Measurements from ENCODE around the gene RBMXL3. TPM values are rescaled to one million over a fixed set of nuclear protein-coding genes. Genes with fewer than 3 reads are reported as not detected.

The RBMXL3 gene
- total and polyA plus RNA-seq, 2 of the 13 experiments (the other 11 are each of a cell fraction or from before 2014, with no cell fraction given), result not detected

GRCh38 chrX:115147220-115147619, 42.0 kb upstream of the RBMXL3 start:
- FAIRE-seq (no peak), DNase-seq (ENCODE audit: low spot score) (no peak), ATAC-seq (no peak)
- Histone ChIP-seq H2AFZ (ENCODE audit: low read length) (no peak overlapping the region), H3K27ac (ENCODE audit: extremely low read length, insufficient read depth, low read length) (no peak overlapping the region), H3K9ac (ENCODE audit: insufficient read depth, low read depth, low read length) (no peak overlapping the region), H3K36me3 (replicated peaks in 1 of 2; ENCODE audit: control insufficient read depth in 1 of 2, insufficient read depth in 2 of 2, low read length in 2 of 2) (no peaks in the 10 kb centered on the region), H3K4me3 (replicated peaks in 1 of 3; ENCODE audit: insufficient read depth in 1 of 3, low read depth in 2 of 3, low read length in 3 of 3) (no peak overlapping the region), H3K4me2 (ENCODE audit: low read depth, low read length) (no peak overlapping the region), H3K4me1 (ENCODE audit: insufficient read depth, low read length) (no peaks in the 10 kb centered on the region), H4K20me1 (ENCODE audit: insufficient read depth, low read length) (no peaks in the 10 kb centered on the region), H3K79me2 (ENCODE audit: insufficient read depth, low read length) (no peaks in the 10 kb centered on the region), H3K27me3 (ENCODE audit: control insufficient read depth in 1 of 2, insufficient read depth in 2 of 2, low read length in 2 of 2) (no peaks in the 10 kb centered on the region), H3K9me3 (ENCODE audit: low read length) (no peaks in the 10 kb centered on the region)
- in situ Hi-C loops (cut with HindIII; ENCODE audit: extremely low pct_ligation_motif_present, low pct_unique_long_range_greater_than_20kb) (no loop called here), intact Hi-C loops (cut with micrococcal nuclease; ENCODE audit: unreplicated experiment) (no loop called here)
- WGBS (ENCODE audit: low lambda C conversion rate), result 0% methylated on average over 1 of the region's 1 CpG
- ChIA-PET POLR2A (no interaction called here), CTCF (ENCODE audit: low intra/inter-chr PET ratio, low total read pairs) (no interaction called here)
- BruUV-seq (replicated peaks), result no TSS peak
- TF ChIP-seq CTCF (CRISPR knock-in tag; IDR thresholded peaks at IDR 0.05) (peak; percentile 21), SP2 (CRISPR knock-in tag; IDR thresholded peaks at IDR 0.05) (no peak), ZBTB40 (IDR thresholded peaks at IDR 0.05) (no peak), ZBTB40 (CRISPR knock-in tag; IDR thresholded peaks at IDR 0.05) (no peak)
- TF ChIP-seq, protein P1, sequence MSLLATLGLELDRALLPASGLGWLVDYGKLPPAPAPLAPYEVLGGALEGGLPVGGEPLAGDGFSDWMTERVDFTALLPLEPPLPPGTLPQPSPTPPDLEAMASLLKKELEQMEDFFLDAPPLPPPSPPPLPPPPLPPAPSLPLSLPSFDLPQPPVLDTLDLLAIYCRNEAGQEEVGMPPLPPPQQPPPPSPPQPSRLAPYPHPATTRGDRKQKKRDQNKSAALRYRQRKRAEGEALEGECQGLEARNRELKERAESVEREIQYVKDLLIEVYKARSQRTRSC (CRISPR knock-in tag; IDR thresholded peaks at IDR 0.05; ENCODE audit: low read depth), result no peak

All from HepG2 (cell line).